NCI-H146 (cell line): ENCODE results near the gene C9orf57.
A peak's percentile ranks its signal among the peaks of the same experiment; 100 is the strongest.
"Not testable (repeated sequence)": the region's sequence is repeated elsewhere in the genome, so short reads cannot be mapped to it uniquely, and the experiment has no call there.

Source experiments
- DNase-seq: peaks from one replicate; lab custom pipeline; 2025; lab: John Stamatoyannopoulos, UW

The C9orf57 gene

GRCh38 chr9:72060513-72060912, at the start of gene C9orf57:
C9orf57 (minus strand) TSS chr9:72060613; CDS start chr9:72059331, 1,282 bp downstream.
- no peak for DNase-seq

- no peak for DNase-seq
Observed at GRCh38 chr9:72102520-72102919, 42.1 kb upstream of the C9orf57 start.

GRCh38 chr9:72095520-72095919, 35.1 kb upstream of the C9orf57 start:
- not testable (repeated sequence) for DNase-seq

- DNase-seq, result no peak
Observed at GRCh38 chr9:72092820-72093219, 32.4 kb upstream of the C9orf57 start.

GRCh38 chr9:72089451-72090130, 29.2 kb upstream of the C9orf57 start:
- no peak for DNase-seq

GRCh38 chr9:72082536-72082935, 22.1 kb upstream of the C9orf57 start:
- no peak for DNase-seq

- not testable (repeated sequence) for DNase-seq
Observed at GRCh38 chr9:72074666-72075065, 14.3 kb upstream of the C9orf57 start.

- no peak for DNase-seq
Observed at GRCh38 chr9:72065076-72065475, 4.7 kb upstream of the C9orf57 start.

- DNase-seq, result no peak
Observed at GRCh38 chr9:72052122-72052521, 8.3 kb downstream of the C9orf57 start.

- DNase-seq, result no peak
Observed at GRCh38 chr9:72048850-72049249, 11.6 kb downstream of the C9orf57 start.

GRCh38 chr9:72046630-72047456, 13.6 kb downstream of the C9orf57 start:
- DNase-seq, result no peak

GRCh38 chr9:72044095-72044494, 16.3 kb downstream of the C9orf57 start:
- DNase-seq, result no peak

GRCh38 chr9:72043576-72043975, 16.8 kb downstream of the C9orf57 start:
- DNase-seq, result no peak

GRCh38 chr9:72042928-72043327, 17.5 kb downstream of the C9orf57 start:
- no peak for DNase-seq

GRCh38 chr9:72041775-72042194, 18.6 kb downstream of the C9orf57 start:
- no peak for DNase-seq

GRCh38 chr9:72041369-72041768, 19.0 kb downstream of the C9orf57 start:
- no peak for DNase-seq

GRCh38 chr9:72039532-72039931, 20.9 kb downstream of the C9orf57 start:
- DNase-seq, result no peak

GRCh38 chr9:72038890-72039410, 21.5 kb downstream of the C9orf57 start:
- peak; percentile 34 for DNase-seq

- DNase-seq, result peak; percentile 48
Observed at GRCh38 chr9:72038408-72038807, 22.0 kb downstream of the C9orf57 start.

GRCh38 chr9:72037571-72037970, 22.8 kb downstream of the C9orf57 start:
- DNase-seq, result no peak

- no peak for DNase-seq
Observed at GRCh38 chr9:72030767-72031166, 29.6 kb downstream of the C9orf57 start.

- no peak for DNase-seq
Observed at GRCh38 chr9:72029986-72030385, 30.4 kb downstream of the C9orf57 start.

GRCh38 chr9:72025906-72026305, 34.5 kb downstream of the C9orf57 start:
- DNase-seq, result no peak
